OCI-LY3 (cell line): Measurements from ENCODE around the gene C6orf15.

Experiments
- EZH2phosphoT487 ChIP-seq: fragments of 200-600 bp; shearing (Covaris generic); IDR thresholded peaks from 2 replicates; pipeline ENCODE4 v1.6.1; 2018; ENCODE audit warnings: antibody characterized with exemption, mixed run types, low read depth
- TF ChIP-seq, protein P1 (sequence below): fragments of 200-600, 300-600 bp; sonication (generic); IDR thresholded peaks from 2 replicates; pipeline ENCODE4 v1.5.1; 2014; ENCODE audit warnings: antibody characterized with exemption, low read length, low read depth

DNA sequence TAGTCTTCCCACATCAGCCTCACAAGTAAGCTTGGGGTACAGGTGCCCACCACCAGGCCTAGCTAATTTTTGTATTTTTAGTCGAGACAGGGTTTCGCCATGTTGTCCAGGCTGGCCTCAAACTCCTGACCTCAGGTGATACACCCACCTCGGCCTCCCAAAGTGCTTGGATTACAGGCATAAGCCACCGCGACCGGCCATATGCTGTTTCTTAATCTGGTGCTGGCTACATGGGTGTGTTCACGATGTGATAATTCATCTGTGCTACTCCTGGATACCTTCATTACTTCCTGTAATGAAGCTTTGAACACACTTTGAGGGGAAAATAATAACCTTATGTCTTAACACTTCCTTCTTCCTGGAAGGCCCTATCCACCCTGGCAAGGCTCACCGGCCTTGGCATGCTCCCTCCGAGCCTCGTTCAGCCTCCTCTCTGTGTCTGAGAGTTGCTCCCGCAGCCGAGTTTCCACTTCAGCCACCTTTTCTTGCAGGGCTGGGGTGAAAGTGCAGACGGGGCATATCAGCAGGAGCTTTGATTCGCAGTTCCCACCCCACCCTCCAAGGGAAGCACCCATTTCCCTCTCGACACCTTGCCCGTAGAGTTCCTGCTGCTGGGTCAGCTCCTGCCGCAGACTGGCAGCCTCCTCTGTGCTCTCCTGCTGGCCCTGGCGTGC is 32.1 kb upstream of the C6orf15 start:
- TF ChIP-seq, protein P1, sequence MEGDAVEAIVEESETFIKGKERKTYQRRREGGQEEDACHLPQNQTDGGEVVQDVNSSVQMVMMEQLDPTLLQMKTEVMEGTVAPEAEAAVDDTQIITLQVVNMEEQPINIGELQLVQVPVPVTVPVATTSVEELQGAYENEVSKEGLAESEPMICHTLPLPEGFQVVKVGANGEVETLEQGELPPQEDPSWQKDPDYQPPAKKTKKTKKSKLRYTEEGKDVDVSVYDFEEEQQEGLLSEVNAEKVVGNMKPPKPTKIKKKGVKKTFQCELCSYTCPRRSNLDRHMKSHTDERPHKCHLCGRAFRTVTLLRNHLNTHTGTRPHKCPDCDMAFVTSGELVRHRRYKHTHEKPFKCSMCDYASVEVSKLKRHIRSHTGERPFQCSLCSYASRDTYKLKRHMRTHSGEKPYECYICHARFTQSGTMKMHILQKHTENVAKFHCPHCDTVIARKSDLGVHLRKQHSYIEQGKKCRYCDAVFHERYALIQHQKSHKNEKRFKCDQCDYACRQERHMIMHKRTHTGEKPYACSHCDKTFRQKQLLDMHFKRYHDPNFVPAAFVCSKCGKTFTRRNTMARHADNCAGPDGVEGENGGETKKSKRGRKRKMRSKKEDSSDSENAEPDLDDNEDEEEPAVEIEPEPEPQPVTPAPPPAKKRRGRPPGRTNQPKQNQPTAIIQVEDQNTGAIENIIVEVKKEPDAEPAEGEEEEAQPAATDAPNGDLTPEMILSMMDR: no peak
- TF ChIP-seq EZH2phosphoT487: no peak
